ENCODE results near the gene RIPOR2.
"Not testable (repeated sequence)": the region's sequence is repeated elsewhere in the genome, so short reads cannot be mapped to it uniquely, and the experiment has no call there.

RIPOR2 gene

GRCh38 chr6:24948261-24948660, 12.5 kb upstream of the RIPOR2 start:
- Histone ChIP-seq H3K4me1 (ENCODE audit: control extremely low read depth in 1 of 4, control insufficient read depth in 4 of 4, insufficient read depth in 4 of 4, low read length in 3 of 4) (peaks cover 31 to 44% (median 38%) of the 10 kb centered on the region in 4 experiments), H3K9me3 (ENCODE audit: control extremely low read depth in 1 of 5, control insufficient read depth in 4 of 5, insufficient read depth in 2 of 5, low read depth in 1 of 5, low read length in 4 of 5) (peaks cover 5 to 32% (median 13%) of the 10 kb centered on the region in 5 experiments), H3K36me3 (ENCODE audit: control insufficient read depth in 4 of 4, insufficient read depth in 4 of 4, low read length in 3 of 4) (peaks cover 9 to 40% (median 24%) of the 10 kb centered on the region in 4 experiments)
- H3K4me3 ChIP-seq (ENCODE audit: control insufficient read depth in 1 of 7, extremely low read depth in 1 of 7, insufficient read depth in 4 of 7, low read depth in 2 of 7, low read length in 6 of 7); DNase-seq; POLR2A ChIA-PET; H3K27ac ChIP-seq (ENCODE audit: insufficient read depth in 1 of 2, low read depth in 1 of 2, low read length in 2 of 2, poor library complexity in 1 of 2, severe bottlenecking in 2 of 2); H3K27me3 ChIP-seq (replicated peaks in 2 of 5; ENCODE audit: control insufficient read depth in 4 of 5, insufficient read depth in 5 of 5, low read length in 4 of 5): not testable (repeated sequence)
- CTCF ChIA-PET, result interaction anchor here (0.6 to 7.4 kb wide), 3 partner anchors 12 to 29 kb away, joined by 3 to 87 read pairs (median 3); partner anchors contain the start of gene RIPOR2
- 100% methylated on average over 2 of the region's 7 CpGs for WGBS (ENCODE audit: insufficient coverage)

DNA sequence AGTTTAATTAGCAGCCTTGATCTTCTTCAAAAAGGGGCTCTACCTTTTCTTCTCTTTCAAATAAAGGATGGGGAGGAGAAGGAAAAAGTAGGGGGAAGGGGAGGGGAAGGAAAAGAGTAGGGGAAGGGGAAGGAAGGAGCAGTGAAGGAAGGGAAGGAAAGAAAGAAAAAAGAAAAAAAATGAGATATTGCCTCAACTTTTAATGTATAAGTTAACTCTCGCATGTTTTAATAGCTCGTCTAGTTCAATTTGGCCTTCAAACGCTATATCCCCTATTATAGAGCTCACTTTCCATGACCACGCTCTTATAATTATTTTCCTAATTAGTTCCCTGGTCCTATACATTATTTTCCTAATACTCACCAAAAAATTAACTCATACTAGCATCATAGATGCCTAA, 11.9 kb upstream of the RIPOR2 start:
- ChIA-PET CTCF (interaction anchor here (0.6 to 7.4 kb wide), 2 partner anchors 11 to 17 kb away, joined by 3 to 87 read pairs; partner anchors contain the start of gene RIPOR2), POLR2A (no interaction called here)
- H3K9me3 ChIP-seq (ENCODE audit: control extremely low read depth in 1 of 5, control insufficient read depth in 4 of 5, insufficient read depth in 2 of 5, low read depth in 1 of 5, low read length in 4 of 5), result peaks cover 5 to 34% (median 12%) of the 10 kb centered on the region in 5 experiments
- 96% methylated on average over 4 of the region's 4 CpGs for WGBS (ENCODE audit: insufficient coverage)
- no peak for DNase-seq
- H3K36me3 ChIP-seq (ENCODE audit: control insufficient read depth in 4 of 4, insufficient read depth in 4 of 4, low read length in 3 of 4), result peaks cover 9 to 40% (median 23%) of the 10 kb centered on the region in 4 experiments
- no peak overlapping the region for H3K4me3 ChIP-seq (ENCODE audit: control insufficient read depth in 1 of 7, extremely low read depth in 1 of 7, insufficient read depth in 4 of 7, low read depth in 2 of 7, low read length in 6 of 7)
- no peaks in the 10 kb centered on the region for H3K27me3 ChIP-seq (replicated peaks in 2 of 5; ENCODE audit: control insufficient read depth in 4 of 5, insufficient read depth in 5 of 5, low read length in 4 of 5)
- H3K27ac ChIP-seq (ENCODE audit: insufficient read depth in 1 of 2, low read depth in 1 of 2, low read length in 2 of 2, poor library complexity in 1 of 2, severe bottlenecking in 2 of 2), result no peak overlapping the region
- H3K4me1 ChIP-seq (ENCODE audit: control extremely low read depth in 1 of 4, control insufficient read depth in 4 of 4, insufficient read depth in 4 of 4, low read length in 3 of 4), result peaks cover 30 to 40% (median 37%) of the 10 kb centered on the region in 4 experiments

GRCh38 chr6:24945054-24945453, 9.3 kb upstream of the RIPOR2 start:
- H3K27me3 ChIP-seq (replicated peaks in 2 of 5; ENCODE audit: control insufficient read depth in 4 of 5, insufficient read depth in 5 of 5, low read length in 4 of 5), result no peaks in the 10 kb centered on the region
- CTCF ChIA-PET, result interaction anchor here (1.4 to 2.2 kb wide), 2 partner anchors 11 to 17 kb away, joined by 4 to 16 read pairs; no protein-coding TSS in a partner anchor
- H3K27ac ChIP-seq (ENCODE audit: insufficient read depth in 1 of 2, low read depth in 1 of 2, low read length in 2 of 2, poor library complexity in 1 of 2, severe bottlenecking in 2 of 2), result no peak overlapping the region
- POLR2A ChIA-PET, result no interaction called here
- H3K9me3 ChIP-seq (ENCODE audit: control extremely low read depth in 1 of 5, control insufficient read depth in 4 of 5, insufficient read depth in 2 of 5, low read depth in 1 of 5, low read length in 4 of 5), result peaks cover 5 to 34% (median 12%) of the 10 kb centered on the region in 5 experiments
- no peak overlapping the region for H3K4me3 ChIP-seq (ENCODE audit: control insufficient read depth in 1 of 7, extremely low read depth in 1 of 7, insufficient read depth in 4 of 7, low read depth in 2 of 7, low read length in 6 of 7)
- DNase-seq, result peak in 2 of 3 donors; percentile 48 to 55
- H3K36me3 ChIP-seq (ENCODE audit: control insufficient read depth in 4 of 4, insufficient read depth in 4 of 4, low read length in 3 of 4), result peaks cover 9 to 48% (median 28%) of the 10 kb centered on the region in 4 experiments
- peaks cover 6 to 20% (median 13%) of the 10 kb centered on the region in 4 experiments for H3K4me1 ChIP-seq (ENCODE audit: control extremely low read depth in 1 of 4, control insufficient read depth in 4 of 4, insufficient read depth in 4 of 4, low read length in 3 of 4)

- H3K9me3 ChIP-seq (ENCODE audit: control extremely low read depth in 1 of 5, control insufficient read depth in 4 of 5, insufficient read depth in 2 of 5, low read depth in 1 of 5, low read length in 4 of 5), result peaks cover 5 to 34% (median 12%) of the 10 kb centered on the region in 5 experiments
- H3K27ac ChIP-seq (ENCODE audit: insufficient read depth in 1 of 2, low read depth in 1 of 2, low read length in 2 of 2, poor library complexity in 1 of 2, severe bottlenecking in 2 of 2), result no peak overlapping the region
- no peak for DNase-seq
- ChIA-PET POLR2A (no interaction called here), CTCF (interaction anchor here (0.9 to 2.2 kb wide), 3 partner anchors 10 to 34 kb away, joined by 3 to 16 read pairs (median 4); no protein-coding TSS in a partner anchor)
- H3K27me3 ChIP-seq (replicated peaks in 2 of 5; ENCODE audit: control insufficient read depth in 4 of 5, insufficient read depth in 5 of 5, low read length in 4 of 5), result no peaks in the 10 kb centered on the region
- peaks cover 9 to 48% (median 26%) of the 10 kb centered on the region in 4 experiments for H3K36me3 ChIP-seq (ENCODE audit: control insufficient read depth in 4 of 4, insufficient read depth in 4 of 4, low read length in 3 of 4)
- H3K4me3 ChIP-seq (ENCODE audit: control insufficient read depth in 1 of 7, extremely low read depth in 1 of 7, insufficient read depth in 4 of 7, low read depth in 2 of 7, low read length in 6 of 7), result no peak overlapping the region
- peaks cover 1 to 9% (median 4%) of the 10 kb centered on the region in 4 experiments for H3K4me1 ChIP-seq (ENCODE audit: control extremely low read depth in 1 of 4, control insufficient read depth in 4 of 4, insufficient read depth in 4 of 4, low read length in 3 of 4)
- 100% methylated on average over 1 of the region's 2 CpGs for WGBS (ENCODE audit: insufficient coverage)
These were observed 8.0 kb upstream of the RIPOR2 start for GRCh38 chr6:24943774-24944173.

DNA sequence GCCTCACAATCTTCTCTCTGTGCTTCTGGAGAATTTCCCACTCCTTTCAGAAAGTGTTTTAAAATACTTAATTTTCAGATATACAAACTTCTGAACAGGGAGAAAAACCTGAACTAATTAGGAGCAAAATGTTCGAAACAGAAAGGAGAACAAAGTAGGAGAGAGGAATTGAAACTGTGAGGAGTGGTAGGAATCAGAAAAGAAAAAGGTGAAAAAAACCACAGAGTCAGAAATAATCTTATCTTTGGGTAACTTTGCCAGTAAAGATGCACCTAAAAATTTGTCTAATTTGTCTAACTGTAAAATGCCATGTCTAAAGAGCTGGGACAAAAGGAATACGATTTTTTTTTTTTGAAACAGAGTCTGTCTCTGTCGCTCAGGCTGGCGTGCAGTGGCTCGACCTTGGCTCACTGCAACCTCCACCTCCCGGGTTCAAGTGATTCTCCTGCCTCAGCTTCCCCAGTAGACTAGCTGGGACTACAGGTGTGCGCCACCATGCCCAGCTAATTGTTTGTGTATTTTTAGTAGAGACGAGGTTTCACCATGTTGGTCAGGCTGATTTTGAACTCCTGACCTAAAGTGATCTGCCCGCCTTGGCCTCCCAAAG, 4.7 kb upstream of the RIPOR2 start:
- Histone ChIP-seq H3K27me3 (replicated peaks in 2 of 5; ENCODE audit: control insufficient read depth in 4 of 5, insufficient read depth in 5 of 5, low read length in 4 of 5) (no peaks in the 10 kb centered on the region), H3K27ac (ENCODE audit: insufficient read depth in 1 of 2, low read depth in 1 of 2, low read length in 2 of 2, poor library complexity in 1 of 2, severe bottlenecking in 2 of 2) (no peak overlapping the region), H3K36me3 (ENCODE audit: control insufficient read depth in 4 of 4, insufficient read depth in 4 of 4, low read length in 3 of 4) (peaks cover 7 to 27% (median 16%) of the 10 kb centered on the region in 4 experiments), H3K4me3 (ENCODE audit: control insufficient read depth in 1 of 7, extremely low read depth in 1 of 7, insufficient read depth in 4 of 7, low read depth in 2 of 7, low read length in 6 of 7) (no peak overlapping the region), H3K9me3 (ENCODE audit: control extremely low read depth in 1 of 5, control insufficient read depth in 4 of 5, insufficient read depth in 2 of 5, low read depth in 1 of 5, low read length in 4 of 5) (peaks cover 5 to 22% (median 10%) of the 10 kb centered on the region in 5 experiments), H3K4me1 (ENCODE audit: control extremely low read depth in 1 of 4, control insufficient read depth in 4 of 4, insufficient read depth in 4 of 4, low read length in 3 of 4) (peaks cover 5 to 26% (median 13%) of the 10 kb centered on the region in 4 experiments)
- CTCF ChIA-PET, result interaction anchor here (8.7 kb wide), 1 partner anchor 10 kb away, joined by 87 read pairs; no protein-coding TSS in a partner anchor
- DNase-seq, result no peak
- 87% methylated on average over 9 of the region's 9 CpGs for WGBS (ENCODE audit: insufficient coverage)
- POLR2A ChIA-PET, result no interaction called here

DNA sequence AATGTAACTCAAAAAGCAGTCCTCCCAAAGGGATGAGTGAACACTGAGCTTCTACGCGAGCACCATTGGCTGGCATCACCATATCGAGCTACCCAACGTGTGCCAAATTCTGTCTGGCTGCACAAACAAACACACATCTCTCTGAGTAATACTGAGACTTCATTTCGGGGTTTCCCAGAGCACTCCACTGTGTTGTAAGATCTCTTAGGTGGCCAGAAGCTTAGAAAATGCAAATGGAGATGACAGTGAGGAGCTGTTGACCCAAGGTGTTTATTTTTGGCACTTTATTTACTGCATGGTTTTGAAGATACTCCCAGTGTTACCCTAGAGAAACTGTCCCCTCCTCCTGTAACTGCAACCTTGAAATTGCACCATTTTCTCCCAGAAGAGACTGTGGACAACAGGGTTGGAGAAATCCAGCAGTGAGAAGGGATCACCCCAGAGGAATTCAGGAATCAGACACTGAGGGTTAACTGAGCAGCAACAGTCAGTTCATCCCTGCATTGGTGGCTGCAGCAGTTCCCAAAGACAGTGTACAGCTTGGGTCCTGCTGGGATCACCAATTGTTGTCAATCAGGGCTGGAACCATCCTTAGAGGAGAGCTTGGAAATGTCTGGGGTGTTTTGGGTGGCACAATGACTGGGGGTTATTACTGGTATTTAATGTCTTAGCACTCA, 1.0 kb upstream of the RIPOR2 start:
- peaks cover 14 to 48% (median 25%) of the 10 kb centered on the region in 4 experiments for H3K4me1 ChIP-seq (ENCODE audit: control extremely low read depth in 1 of 4, control insufficient read depth in 4 of 4, insufficient read depth in 4 of 4, low read length in 3 of 4)

More for the DNA sequence above, 1.0 kb upstream of the RIPOR2 start:
- WGBS (ENCODE audit: insufficient coverage), result 93% methylated on average over 5 of the region's 5 CpGs
- ChIA-PET CTCF (interaction anchor here (0.8 to 8.7 kb wide), 18 partner anchors 9 to 89 kb away, joined by 3 to 87 read pairs (median 6); no protein-coding TSS in a partner anchor), POLR2A (no interaction called here)
- no peaks in the 10 kb centered on the region for H3K27me3 ChIP-seq (replicated peaks in 2 of 5; ENCODE audit: control insufficient read depth in 4 of 5, insufficient read depth in 5 of 5, low read length in 4 of 5)
- no peak for DNase-seq
- peak overlapping the region in 1 of 7 experiments; percentile 59 for H3K4me3 ChIP-seq (ENCODE audit: control insufficient read depth in 1 of 7, extremely low read depth in 1 of 7, insufficient read depth in 4 of 7, low read depth in 2 of 7, low read length in 6 of 7)
- no peaks in the 10 kb centered on the region for H3K9me3 ChIP-seq (ENCODE audit: control extremely low read depth in 1 of 5, control insufficient read depth in 4 of 5, insufficient read depth in 2 of 5, low read depth in 1 of 5, low read length in 4 of 5)
- H3K27ac ChIP-seq (ENCODE audit: insufficient read depth in 1 of 2, low read depth in 1 of 2, low read length in 2 of 2, poor library complexity in 1 of 2, severe bottlenecking in 2 of 2), result no peak overlapping the region
- peaks cover 0 to 9% (median 6%) of the 10 kb centered on the region in 4 experiments for H3K36me3 ChIP-seq (ENCODE audit: control insufficient read depth in 4 of 4, insufficient read depth in 4 of 4, low read length in 3 of 4)

Data from common myeloid progenitor, CD34-positive (primary cell).